WTC11 (cell line): ENCODE results near the gene CSF1R. TPM values are rescaled to one million over a fixed set of nuclear protein-coding genes. Genes with fewer than 3 reads are reported as not detected.

Source experiments
- ATAC-seq: fragments of 200-7000 bp; cut with Tn5 transposase; 2 replicates; pipeline ENCODE4 v1.10.0; 2021; ENCODE audit warnings: mild to moderate bottlenecking, moderate library complexity
- CTCF ChIA-PET: fragments of 300-600 bp; sonication (Branson Sonifier 250); formaldehyde crosslinking; loops from one replicate; lab custom pipeline; 2021; ENCODE audit warnings: antibody characterized with exemption; lab: Charles Lee
- POLR2A ChIA-PET: fragments of 350-600 bp; sonication (Branson Sonifier 250); formaldehyde crosslinking; loops from one replicate; lab custom pipeline; 2021; ENCODE audit warnings: antibody characterized with exemption; lab: Charles Lee
- DNase-seq: peaks from one replicate; pipeline ENCODE4 v3.0.0; 2021; ENCODE audit warnings: low spot score
- H3K27ac Mint-ChIP-seq: 2 replicates; pipeline ENCODE4 v1.8.0; 2021; ENCODE audit warnings: mixed read lengths
- H3K27me3 Mint-ChIP-seq: 2 replicates; pipeline ENCODE4 v1.8.0; 2021; ENCODE audit warnings: low read depth, mild to moderate bottlenecking, moderate library complexity, mixed read lengths
- H3K36me3 Mint-ChIP-seq: 2 replicates; pipeline ENCODE4 v1.8.0; 2021; ENCODE audit warnings: mixed read lengths
- H3K4me1 Mint-ChIP-seq: 2 replicates; pipeline ENCODE4 v1.8.0; 2022; ENCODE audit warnings: mixed read lengths
- H3K4me3 Mint-ChIP-seq: 2 replicates; pipeline ENCODE4 v1.8.0; 2021; ENCODE audit warnings: mild to moderate bottlenecking, moderate library complexity, mixed read lengths
- H3K9me3 Mint-ChIP-seq: 2 replicates; pipeline ENCODE4 v1.8.0; 2021; ENCODE audit warnings: mixed read lengths
- CBFB ChIP-seq: sonication (generic); formaldehyde crosslinking; IDR thresholded peaks from 2 replicates; pipeline ENCODE4 v1.8.1; 2022; ENCODE audit warnings: mild to moderate bottlenecking, low read depth, missing genetic modification reagents
- FOXJ3 ChIP-seq: sonication (generic); formaldehyde crosslinking; IDR thresholded peaks from 2 replicates; pipeline ENCODE4 v1.9.0; 2021; ENCODE audit warnings: missing genetic modification reagents, mild to moderate bottlenecking, borderline replicate concordance
- FOXP1 ChIP-seq: sonication (generic); formaldehyde crosslinking; IDR thresholded peaks from 2 replicates; pipeline ENCODE4 v1.8.0; 2022; ENCODE audit warnings: missing genetic modification reagents, mild to moderate bottlenecking, moderate library complexity, borderline replicate concordance
- GTF2I ChIP-seq: fragments of 250-450 bp; sonication (Bioruptor Pico); conservative IDR thresholded peaks from 2 replicates; pipeline ENCODE4 v1.4.0; 2021; ENCODE audit warnings: mild to moderate bottlenecking
- HMGA2 ChIP-seq: fragments of 250-450 bp; sonication (Bioruptor Pico); IDR thresholded peaks from 2 replicates; pipeline ENCODE4 v1.4.0; 2021; ENCODE audit warnings: mild to moderate bottlenecking, moderate library complexity
- NFATC4 ChIP-seq: fragments of 250-450 bp; sonication (Bioruptor Pico); IDR thresholded peaks from 2 replicates; pipeline ENCODE4 v1.9.0; 2021; ENCODE audit warnings: mild to moderate bottlenecking
- NFYB ChIP-seq: sonication (generic); formaldehyde crosslinking; conservative IDR thresholded peaks from 2 replicates; pipeline ENCODE4 v1.8.0; 2022; ENCODE audit warnings: low read depth, missing genetic modification reagents
- PRRX2 ChIP-seq: fragments of 250-450 bp; sonication (Bioruptor Pico); IDR thresholded peaks from 2 replicates; pipeline ENCODE4 v1.8.0; 2021; ENCODE audit warnings: mild to moderate bottlenecking
- RELA ChIP-seq: sonication (generic); formaldehyde crosslinking; IDR thresholded peaks from 2 replicates; pipeline ENCODE4 v1.8.1; 2022; ENCODE audit warnings: missing genetic modification reagents, mild to moderate bottlenecking, borderline replicate concordance
- SMAD4 ChIP-seq: sonication (generic); formaldehyde crosslinking; IDR thresholded peaks from 2 replicates; pipeline ENCODE4 v1.8.0; 2022; ENCODE audit warnings: mild to moderate bottlenecking, missing genetic modification reagents
- SOX15 ChIP-seq: fragments of 250-450 bp; sonication (Bioruptor Pico); IDR thresholded peaks from 2 replicates; pipeline ENCODE4 v1.9.0; 2021; ENCODE audit warnings: mild to moderate bottlenecking
- TCF7 ChIP-seq: sonication (generic); formaldehyde crosslinking; IDR thresholded peaks from 2 replicates; pipeline ENCODE4 v1.8.0; 2022; ENCODE audit warnings: mild to moderate bottlenecking, low read depth, missing genetic modification reagents, moderate library complexity
- ZBTB21 ChIP-seq: sonication (generic); formaldehyde crosslinking; IDR thresholded peaks from 2 replicates; pipeline ENCODE4 v1.8.1; 2023; ENCODE audit warnings: mild to moderate bottlenecking, missing genetic modification reagents, borderline replicate concordance
- ZNF138 ChIP-seq: sonication (generic); formaldehyde crosslinking; conservative IDR thresholded peaks from 2 replicates; pipeline ENCODE4 v1.8.1; 2022; ENCODE audit warnings: mild to moderate bottlenecking, moderate library complexity, missing genetic modification reagents
- ZNF219 ChIP-seq: sonication (generic); formaldehyde crosslinking; IDR thresholded peaks from 2 replicates; pipeline ENCODE4 v1.8.0; 2023; ENCODE audit warnings: missing genetic modification reagents, mild to moderate bottlenecking, borderline replicate concordance
- ZNF396 ChIP-seq: fragments of 250-450 bp; sonication (Bioruptor Pico); IDR thresholded peaks from 2 replicates; pipeline ENCODE4 v1.8.0; 2021; ENCODE audit warnings: mild to moderate bottlenecking, moderate library complexity, borderline replicate concordance
- ZNF423 ChIP-seq: fragments of 250-450 bp; sonication (Bioruptor Pico); IDR thresholded peaks from 2 replicates; pipeline ENCODE4 v2.1.2; 2022; ENCODE audit warnings: mild to moderate bottlenecking, moderate library complexity
- total RNA-seq: library from RNA; stranded (reverse); gene quantifications from 3 replicates; pipeline ENCODE4 v1.2.3, GENCODE V29; 2021
- TF ChIP-seq, protein P1 (sequence below): sonication (generic); formaldehyde crosslinking; conservative IDR thresholded peaks from 2 replicates; pipeline ENCODE4 v1.8.1; 2022; ENCODE audit warnings: mild to moderate bottlenecking, missing genetic modification reagents
- TF ChIP-seq, protein P2 (sequence below): sonication (generic); formaldehyde crosslinking; IDR thresholded peaks from 2 replicates; pipeline ENCODE4 v1.8.1; 2023; ENCODE audit warnings: mild to moderate bottlenecking, missing genetic modification reagents
- TF ChIP-seq, protein P3 (sequence below): sonication (generic); formaldehyde crosslinking; IDR thresholded peaks from 2 replicates; pipeline ENCODE4 v1.8.1; 2022; ENCODE audit warnings: missing genetic modification reagents, borderline replicate concordance
- TF ChIP-seq, protein P4 (sequence below): sonication (generic); formaldehyde crosslinking; IDR thresholded peaks from 2 replicates; pipeline ENCODE4 v1.8.1; 2022; ENCODE audit warnings: low read depth, missing genetic modification reagents, borderline replicate concordance

Gene CSF1R
- total RNA-seq, 1 experiment from 2014 or later: 0.20 TPM

DNA sequence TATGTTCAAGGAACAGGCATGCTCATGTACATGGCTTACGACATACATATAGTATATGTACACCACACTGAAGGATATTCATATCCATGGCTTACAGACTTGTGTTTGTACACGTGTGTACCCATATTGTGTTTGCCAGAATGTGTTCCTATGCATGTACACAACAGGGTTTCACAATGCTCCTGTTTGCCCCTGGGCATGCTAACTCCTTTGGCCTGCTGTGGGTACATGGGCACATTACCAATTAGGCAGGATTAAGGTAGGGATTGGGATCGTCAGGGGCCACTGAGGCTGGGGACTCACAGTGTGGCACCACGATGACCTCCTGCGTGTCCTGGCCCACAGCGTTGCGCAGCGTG is 43.1 kb upstream of the CSF1R start:
- H3K4me1 Mint-ChIP-seq: peaks cover 24% of the 10 kb centered on the region
- H3K27ac Mint-ChIP-seq: no peak overlapping the region
- ChIA-PET POLR2A (no interaction called here), CTCF (interaction anchor here (1.2 to 1.8 kb wide), 2 partner anchors 25 to 89 kb away, joined by 3 to 8 read pairs; no protein-coding TSS in a partner anchor)
- no peak overlapping the region for H3K4me3 Mint-ChIP-seq
- no peak for ATAC-seq
- no peaks in the 10 kb centered on the region for H3K9me3 Mint-ChIP-seq
- TF ChIP-seq ZNF219 (no peak), FOXJ3 (no peak), ZNF396 (CRISPR knock-in tag) (no peak), TCF7 (CRISPR knock-in tag) (no peak)
- TF ChIP-seq, protein P1, sequence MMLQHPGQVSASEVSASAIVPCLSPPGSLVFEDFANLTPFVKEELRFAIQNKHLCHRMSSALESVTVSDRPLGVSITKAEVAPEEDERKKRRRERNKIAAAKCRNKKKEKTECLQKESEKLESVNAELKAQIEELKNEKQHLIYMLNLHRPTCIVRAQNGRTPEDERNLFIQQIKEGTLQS (CRISPR knock-in tag): no peak
- TF ChIP-seq, protein P2, sequence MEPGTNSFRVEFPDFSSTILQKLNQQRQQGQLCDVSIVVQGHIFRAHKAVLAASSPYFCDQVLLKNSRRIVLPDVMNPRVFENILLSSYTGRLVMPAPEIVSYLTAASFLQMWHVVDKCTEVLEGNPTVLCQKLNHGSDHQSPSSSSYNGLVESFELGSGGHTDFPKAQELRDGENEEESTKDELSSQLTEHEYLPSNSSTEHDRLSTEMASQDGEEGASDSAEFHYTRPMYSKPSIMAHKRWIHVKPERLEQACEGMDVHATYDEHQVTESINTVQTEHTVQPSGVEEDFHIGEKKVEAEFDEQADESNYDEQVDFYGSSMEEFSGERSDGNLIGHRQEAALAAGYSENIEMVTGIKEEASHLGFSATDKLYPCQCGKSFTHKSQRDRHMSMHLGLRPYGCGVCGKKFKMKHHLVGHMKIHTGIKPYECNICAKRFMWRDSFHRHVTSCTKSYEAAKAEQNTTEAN (CRISPR knock-in tag): no peak
- DNase-seq: no peak
- H3K27me3 Mint-ChIP-seq: peaks cover 33% of the 10 kb centered on the region
- no peaks in the 10 kb centered on the region for H3K36me3 Mint-ChIP-seq

DNA sequence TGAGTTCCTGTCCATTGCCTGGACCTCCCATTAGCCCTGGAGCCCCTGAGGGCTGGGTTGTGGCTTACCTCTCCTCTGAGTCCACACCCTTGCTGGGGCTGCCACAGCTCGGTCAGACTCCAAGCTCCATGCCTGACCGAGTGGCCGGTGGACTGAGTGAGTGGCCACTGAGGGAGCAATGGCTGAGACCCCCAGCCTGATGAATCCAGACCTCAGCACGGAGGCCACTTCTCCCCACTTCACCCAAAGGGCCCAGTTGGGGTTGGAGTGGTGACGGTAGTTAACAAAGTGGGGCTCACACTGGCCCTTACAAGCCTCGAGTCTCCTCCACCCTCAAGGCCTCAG is 40.5 kb upstream of the CSF1R start:
- DNase-seq: no peak
- CTCF ChIA-PET: interaction anchor here (0.6 to 1.2 kb wide), 3 partner anchors 45 to 299 kb away, joined by 3 to 6 read pairs (median 3); no protein-coding TSS in a partner anchor
- Mint-ChIP-seq H3K4me1 (peaks cover 23% of the 10 kb centered on the region), H3K4me3 (no peak overlapping the region), H3K36me3 (no peaks in the 10 kb centered on the region), H3K27me3 (peaks cover 13% of the 10 kb centered on the region), H3K9me3 (no peaks in the 10 kb centered on the region)
- ATAC-seq: no peak
- POLR2A ChIA-PET: interaction anchor here (0.6 kb wide), 1 partner anchor 190 kb away, joined by 3 read pairs; no protein-coding TSS in a partner anchor
- TF ChIP-seq, protein P3, sequence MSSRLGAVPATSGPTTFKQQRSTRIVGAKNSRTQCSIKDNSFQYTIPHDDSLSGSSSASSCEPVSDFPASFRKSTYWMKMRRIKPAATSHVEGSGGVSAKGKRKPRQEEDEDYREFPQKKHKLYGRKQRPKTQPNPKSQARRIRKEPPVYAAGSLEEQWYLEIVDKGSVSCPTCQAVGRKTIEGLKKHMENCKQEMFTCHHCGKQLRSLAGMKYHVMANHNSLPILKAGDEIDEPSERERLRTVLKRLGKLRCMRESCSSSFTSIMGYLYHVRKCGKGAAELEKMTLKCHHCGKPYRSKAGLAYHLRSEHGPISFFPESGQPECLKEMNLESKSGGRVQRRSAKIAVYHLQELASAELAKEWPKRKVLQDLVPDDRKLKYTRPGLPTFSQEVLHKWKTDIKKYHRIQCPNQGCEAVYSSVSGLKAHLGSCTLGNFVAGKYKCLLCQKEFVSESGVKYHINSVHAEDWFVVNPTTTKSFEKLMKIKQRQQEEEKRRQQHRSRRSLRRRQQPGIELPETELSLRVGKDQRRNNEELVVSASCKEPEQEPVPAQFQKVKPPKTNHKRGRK (CRISPR knock-in tag): no peak
- TF ChIP-seq ZNF138 (CRISPR knock-in tag) (no peak), SOX15 (CRISPR knock-in tag) (no peak), FOXP1 (CRISPR knock-in tag) (no peak), NFYB (no peak)
- TF ChIP-seq, all 79 proteins: peak for 0
- H3K27ac Mint-ChIP-seq: no peak overlapping the region

DNA sequence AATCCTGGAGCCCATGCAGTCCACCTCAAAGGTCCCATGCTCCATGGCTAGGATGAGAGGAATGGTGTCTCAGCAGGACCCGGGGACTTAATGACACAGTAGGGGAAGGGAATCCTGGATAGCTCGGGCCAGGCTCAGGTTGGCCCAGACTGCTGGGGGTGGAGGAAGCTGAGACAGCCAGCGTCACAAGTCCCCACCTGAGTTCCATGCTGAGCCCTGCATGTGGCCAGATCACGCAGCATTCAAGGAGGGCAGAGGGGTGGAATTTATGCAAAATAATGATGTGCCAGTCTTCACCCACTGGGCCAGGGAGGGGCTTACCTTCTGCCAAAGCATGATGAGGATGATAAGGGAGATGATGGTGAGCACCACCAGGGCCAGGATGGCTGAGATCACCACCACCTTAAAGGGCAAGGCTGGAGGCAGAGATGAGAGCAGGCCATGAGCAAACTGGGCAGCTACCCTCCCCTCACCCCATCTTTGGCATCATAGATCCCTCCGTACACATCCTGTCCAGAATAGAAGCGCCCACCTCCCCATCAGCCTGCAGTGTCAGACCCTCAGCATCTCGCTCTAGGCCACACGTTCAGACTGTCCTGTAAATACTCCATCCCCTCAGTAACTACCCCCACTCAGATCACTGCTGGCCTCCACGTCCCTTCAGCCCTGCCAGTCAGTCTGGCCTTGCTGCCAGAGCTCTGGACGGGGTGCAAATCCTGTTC is 40.0 kb upstream of the CSF1R start:
- CTCF ChIA-PET: interaction anchor here (0.7 to 1.7 kb wide), 5 partner anchors 10 to 156 kb away, joined by 3 to 4 read pairs (median 3); no protein-coding TSS in a partner anchor
- peaks cover 8% of the 10 kb centered on the region for H3K27me3 Mint-ChIP-seq
- no peak overlapping the region for H3K4me3 Mint-ChIP-seq
- no peaks in the 10 kb centered on the region for H3K9me3 Mint-ChIP-seq
- no peak for TF ChIP-seq SMAD4
- no peak for TF ChIP-seq HMGA2 (CRISPR knock-in tag)
- peak; percentile 24; the same call in 1 of the 2 replicates for TF ChIP-seq ZNF423 (CRISPR knock-in tag)
- TF ChIP-seq GTF2I (CRISPR knock-in tag): no peak
- TF ChIP-seq, all 79 proteins: peak for 1
- DNase-seq: no peak
- Mint-ChIP-seq H3K36me3 (no peaks in the 10 kb centered on the region), H3K4me1 (peaks cover 21% of the 10 kb centered on the region), H3K27ac (no peak overlapping the region)
- POLR2A ChIA-PET: no interaction called here
- ATAC-seq: no peak

DNA sequence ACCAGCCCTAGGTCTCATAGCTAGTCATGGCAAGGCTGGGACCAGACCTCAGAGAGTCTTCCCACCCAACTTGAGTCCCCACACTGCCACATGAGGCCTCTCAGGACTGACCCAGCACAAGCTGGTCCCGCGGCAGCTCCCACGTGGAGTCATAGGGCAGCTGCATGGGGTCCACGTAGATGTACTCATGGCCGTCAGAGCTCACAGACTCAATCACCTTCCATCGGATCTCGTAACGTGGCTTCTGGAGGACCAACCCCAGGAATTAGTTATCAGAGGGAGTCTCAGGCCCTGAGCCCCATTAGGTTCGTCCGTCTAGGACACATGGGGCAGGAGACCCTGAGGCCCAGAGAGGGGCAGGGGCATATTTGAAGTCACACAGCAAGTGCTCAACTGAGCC is 39.0 kb upstream of the CSF1R start:
- Mint-ChIP-seq H3K27me3 (peaks cover 3% of the 10 kb centered on the region; the same call in 1 of the 2 replicates), H3K27ac (no peak overlapping the region), H3K4me1 (peaks cover 17% of the 10 kb centered on the region), H3K4me3 (no peak overlapping the region), H3K36me3 (no peaks in the 10 kb centered on the region), H3K9me3 (no peaks in the 10 kb centered on the region)
- ChIA-PET POLR2A (no interaction called here), CTCF (interaction anchor here (0.5 to 1.7 kb wide), 6 partner anchors 11 to 194 kb away, joined by 3 to 4 read pairs (median 4); no protein-coding TSS in a partner anchor)
- ATAC-seq (no peak), DNase-seq (no peak)
- no peak for TF ChIP-seq PRRX2 (CRISPR knock-in tag)
- TF ChIP-seq ZBTB21: no peak
- TF ChIP-seq, protein P2 (CRISPR knock-in tag): no peak
- TF ChIP-seq RELA (CRISPR knock-in tag): no peak
- no peak for TF ChIP-seq NFATC4 (CRISPR knock-in tag)
- TF ChIP-seq, protein P4, sequence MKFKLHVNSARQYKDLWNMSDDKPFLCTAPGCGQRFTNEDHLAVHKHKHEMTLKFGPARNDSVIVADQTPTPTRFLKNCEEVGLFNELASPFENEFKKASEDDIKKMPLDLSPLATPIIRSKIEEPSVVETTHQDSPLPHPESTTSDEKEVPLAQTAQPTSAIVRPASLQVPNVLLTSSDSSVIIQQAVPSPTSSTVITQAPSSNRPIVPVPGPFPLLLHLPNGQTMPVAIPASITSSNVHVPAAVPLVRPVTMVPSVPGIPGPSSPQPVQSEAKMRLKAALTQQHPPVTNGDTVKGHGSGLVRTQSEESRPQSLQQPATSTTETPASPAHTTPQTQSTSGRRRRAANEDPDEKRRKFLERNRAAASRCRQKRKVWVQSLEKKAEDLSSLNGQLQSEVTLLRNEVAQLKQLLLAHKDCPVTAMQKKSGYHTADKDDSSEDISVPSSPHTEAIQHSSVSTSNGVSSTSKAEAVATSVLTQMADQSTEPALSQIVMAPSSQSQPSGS (CRISPR knock-in tag): no peak
- no peak for TF ChIP-seq CBFB (CRISPR knock-in tag)
